ENCODE data around the gene ACTR6.
"Not testable (repeated sequence)": the region's sequence is repeated elsewhere in the genome, so short reads cannot be mapped to it uniquely, and the experiment has no call there.

The ACTR6 gene

DNA sequence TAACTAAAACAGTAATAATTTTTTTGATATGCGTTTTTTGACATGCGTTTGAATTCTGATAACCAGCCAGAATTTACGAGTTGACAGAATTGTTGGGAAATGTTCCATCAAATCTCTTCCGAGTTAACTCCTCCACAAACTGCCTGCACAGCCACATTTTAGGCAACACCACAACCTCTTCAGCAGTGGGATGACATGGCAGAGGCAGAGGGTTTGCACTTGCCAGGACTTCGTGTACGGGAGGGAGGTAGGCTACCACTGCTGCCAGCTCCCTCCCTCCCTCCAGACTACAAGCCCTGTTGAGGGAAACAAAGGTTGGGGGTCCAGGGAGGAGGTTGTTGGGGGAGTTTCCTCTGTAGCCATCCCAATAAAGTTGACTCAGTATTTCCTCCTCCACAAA, 14.5 kb upstream of the ACTR6 start:
- ChIA-PET CTCF (interaction anchor here (0.6 to 0.8 kb wide), 4 partner anchors 9 to 166 kb away, joined by 3 to 4 read pairs (median 3); no protein-coding TSS in a partner anchor), POLR2A (no interaction called here)
- no peak for DNase-seq (ENCODE audit: extremely low spot score)
- no peak for TF ChIP-seq CTBP1 (IDR thresholded peaks at IDR 0.05; ENCODE audit: borderline replicate concordance)
- no peak for TF ChIP-seq ZNF384 (IDR thresholded peaks at IDR 0.05)
- TF ChIP-seq LEF1 (IDR thresholded peaks at IDR 0.05; ENCODE audit: borderline replicate concordance) = no peak
- no peak for TF ChIP-seq FOXA1 (IDR thresholded peaks at IDR 0.05)
- no peak for TF ChIP-seq FOXK2 (IDR thresholded peaks at IDR 0.05)
- TF ChIP-seq, protein P1, sequence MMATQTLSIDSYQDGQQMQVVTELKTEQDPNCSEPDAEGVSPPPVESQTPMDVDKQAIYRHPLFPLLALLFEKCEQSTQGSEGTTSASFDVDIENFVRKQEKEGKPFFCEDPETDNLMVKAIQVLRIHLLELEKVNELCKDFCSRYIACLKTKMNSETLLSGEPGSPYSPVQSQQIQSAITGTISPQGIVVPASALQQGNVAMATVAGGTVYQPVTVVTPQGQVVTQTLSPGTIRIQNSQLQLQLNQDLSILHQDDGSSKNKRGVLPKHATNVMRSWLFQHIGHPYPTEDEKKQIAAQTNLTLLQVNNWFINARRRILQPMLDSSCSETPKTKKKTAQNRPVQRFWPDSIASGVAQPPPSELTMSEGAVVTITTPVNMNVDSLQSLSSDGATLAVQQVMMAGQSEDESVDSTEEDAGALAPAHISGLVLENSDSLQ (IDR thresholded peaks at IDR 0.05) = no peak

DNA sequence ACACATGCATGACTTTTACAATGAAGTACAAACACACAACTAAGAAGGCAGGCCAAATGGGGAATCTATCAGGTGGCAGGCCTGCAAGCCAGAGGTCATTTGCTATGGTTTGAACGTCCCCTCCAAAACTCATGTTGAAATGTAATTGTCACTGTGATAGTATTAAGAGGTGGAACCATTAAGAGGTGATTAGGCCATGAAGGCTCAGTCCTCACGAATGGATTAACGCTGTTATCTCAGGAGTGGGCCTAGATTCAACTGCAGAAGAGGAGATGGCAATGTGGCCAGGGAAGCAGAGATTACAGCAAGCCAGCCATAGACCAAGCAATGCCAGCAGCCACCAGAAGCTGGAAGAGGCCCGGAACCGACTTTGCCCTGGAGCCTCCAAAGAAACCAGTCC, 13.5 kb upstream of the ACTR6 start:
- DNase-seq (ENCODE audit: extremely low spot score) = no peak
- CTCF ChIA-PET = no interaction called here
- POLR2A ChIA-PET = no interaction called here
- TF ChIP-seq HDGF (IDR thresholded peaks at IDR 0.05; ENCODE audit: borderline replicate concordance) = no peak
- TF ChIP-seq L3MBTL2 (conservative IDR thresholded peaks at IDR 0.05) = no peak
- no peak for TF ChIP-seq FOXK2 (IDR thresholded peaks at IDR 0.05)
- TF ChIP-seq FOXM1 (IDR thresholded peaks at IDR 0.05; ENCODE audit: borderline replicate concordance) = no peak
- TF ChIP-seq SUZ12 (IDR thresholded peaks at IDR 0.05) = no peak
- no peak for TF ChIP-seq LEF1 (IDR thresholded peaks at IDR 0.05; ENCODE audit: borderline replicate concordance)
- TF ChIP-seq CTBP1 (IDR thresholded peaks at IDR 0.05; ENCODE audit: borderline replicate concordance) = no peak
- TF ChIP-seq ARNT (IDR thresholded peaks at IDR 0.05) = no peak
- no peak for TF ChIP-seq NFRKB (IDR thresholded peaks at IDR 0.05)
- no peak for TF ChIP-seq TARDBP (IDR thresholded peaks at IDR 0.05)
- TF ChIP-seq SP1 (IDR thresholded peaks at IDR 0.05) = no peak
- no peak for TF ChIP-seq ZNF384 (IDR thresholded peaks at IDR 0.05)
- TF ChIP-seq FOXA1 (IDR thresholded peaks at IDR 0.05) = no peak
- no peak for TF ChIP-seq ELF4 (IDR thresholded peaks at IDR 0.05)
- no peak for TF ChIP-seq BHLHE40 (IDR thresholded peaks at IDR 0.05; ENCODE audit: borderline replicate concordance)
- TF ChIP-seq, protein P1 (IDR thresholded peaks at IDR 0.05) = no peak

DNA sequence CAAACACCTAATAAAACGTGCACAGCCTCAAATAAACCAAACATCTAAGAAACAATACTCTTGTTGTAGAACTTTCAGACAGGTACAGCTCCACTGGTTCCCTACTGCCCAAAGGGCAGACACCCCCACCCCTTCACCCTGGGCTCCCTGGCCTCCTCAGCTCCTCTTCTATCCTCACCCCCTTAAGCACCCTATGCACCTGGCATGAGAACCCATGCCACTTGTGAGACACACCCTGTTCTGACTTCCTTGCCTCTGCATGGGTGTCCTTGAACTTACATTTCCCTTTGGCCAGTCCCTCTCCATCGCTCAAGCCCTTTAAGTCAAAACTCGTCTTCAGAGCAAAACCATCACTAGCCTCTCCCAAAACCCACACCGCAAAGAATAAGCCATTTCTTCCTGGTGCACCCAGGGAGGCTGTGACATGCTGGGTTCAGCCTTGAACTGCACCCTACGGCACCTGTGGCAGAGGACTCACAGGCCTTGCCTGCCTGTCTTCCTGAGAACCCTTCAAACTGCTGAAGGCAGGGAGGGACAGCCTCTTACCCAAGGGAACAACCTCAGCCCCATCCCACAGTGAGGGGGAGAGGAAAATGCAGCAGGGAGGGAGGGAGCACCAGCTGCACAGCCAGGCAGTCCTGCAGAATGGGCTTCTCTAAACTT, 12.6 kb upstream of the ACTR6 start:
- no peak for DNase-seq (ENCODE audit: extremely low spot score)
- CTCF ChIA-PET = no interaction called here
- POLR2A ChIA-PET = no interaction called here
- TF ChIP-seq CTBP1 (IDR thresholded peaks at IDR 0.05; ENCODE audit: borderline replicate concordance) (no peak), SP1 (IDR thresholded peaks at IDR 0.05) (no peak), FOXM1 (IDR thresholded peaks at IDR 0.05; ENCODE audit: borderline replicate concordance) (no peak), SUZ12 (IDR thresholded peaks at IDR 0.05) (no peak), NFRKB (IDR thresholded peaks at IDR 0.05) (no peak), HDGF (IDR thresholded peaks at IDR 0.05; ENCODE audit: borderline replicate concordance) (no peak), BHLHE40 (IDR thresholded peaks at IDR 0.05; ENCODE audit: borderline replicate concordance) (no peak)

DNA sequence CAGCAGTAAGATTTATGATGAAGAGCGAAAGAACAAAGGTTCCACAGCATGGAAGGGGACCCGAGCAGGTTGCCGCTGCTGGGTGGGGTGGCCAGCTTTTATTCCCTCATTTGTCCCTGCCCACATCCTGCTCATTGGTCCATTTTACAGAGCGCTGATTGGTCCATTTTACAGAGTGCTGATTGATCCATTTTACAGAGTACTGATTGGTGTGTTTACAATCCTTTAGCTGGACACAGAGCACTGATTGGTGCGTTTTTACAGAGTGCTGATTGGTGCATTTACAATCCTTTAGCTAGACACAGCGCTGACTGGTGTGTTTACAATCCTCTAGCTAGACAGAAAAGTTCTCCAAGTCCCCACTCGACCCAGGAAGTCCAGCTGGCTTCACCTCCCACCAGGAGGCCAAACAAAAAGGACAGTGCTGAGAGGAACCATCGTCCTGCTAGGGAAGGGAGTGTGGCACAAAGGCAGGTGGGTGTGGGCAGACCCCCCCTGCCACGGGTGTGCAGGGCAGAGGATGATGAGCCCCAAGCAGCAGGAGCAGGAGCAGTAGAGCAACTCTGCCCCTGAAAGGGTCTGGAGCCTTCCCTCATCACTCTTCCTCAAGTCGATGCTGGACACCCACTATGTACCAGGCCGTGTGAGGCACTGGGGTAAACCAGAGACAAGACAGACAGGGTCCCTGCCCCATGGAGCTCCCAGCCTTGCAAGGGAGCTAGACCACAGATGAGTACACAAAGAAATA, 11.6 kb upstream of the ACTR6 start:
- CTCF ChIA-PET; POLR2A ChIA-PET; DNase-seq (ENCODE audit: extremely low spot score): not testable (repeated sequence)

DNA sequence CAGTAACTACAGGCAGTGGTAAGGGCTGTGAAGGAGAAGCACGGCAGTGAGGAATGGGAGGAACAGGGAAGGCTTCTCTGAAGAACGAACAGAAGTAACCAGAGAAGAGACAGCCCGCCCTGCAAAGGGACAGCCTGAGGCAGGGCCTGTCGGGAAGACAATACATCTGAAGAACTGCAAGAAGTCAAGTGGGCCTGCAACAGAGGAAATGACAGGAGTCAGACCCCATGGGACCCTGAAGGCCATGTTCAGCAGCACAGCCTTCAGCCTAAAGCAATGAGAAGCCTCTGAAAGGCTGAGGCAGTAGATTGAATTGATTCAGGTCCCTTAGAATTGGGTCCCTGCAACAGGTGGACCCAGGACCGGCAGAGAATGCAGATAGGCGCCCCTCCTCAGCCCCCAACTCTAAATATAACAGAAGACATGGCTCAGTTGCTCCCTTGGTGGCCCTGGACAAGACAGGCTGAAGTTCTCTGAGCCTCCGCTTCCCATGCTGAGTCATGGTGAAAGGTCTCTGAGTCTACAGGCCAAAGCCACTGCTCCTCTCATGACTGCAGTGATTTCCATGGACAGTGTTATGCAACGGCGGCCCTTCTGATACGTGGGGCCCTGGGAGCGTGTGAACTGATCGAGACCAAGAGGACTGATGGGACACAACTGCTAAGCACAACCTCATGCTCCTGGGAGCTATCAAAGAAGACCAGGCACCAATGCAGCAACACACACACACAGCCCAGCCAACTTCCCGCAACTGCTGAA, 10.8 kb upstream of the ACTR6 start:
- TF ChIP-seq HDGF (IDR thresholded peaks at IDR 0.05; ENCODE audit: borderline replicate concordance) = no peak
- TF ChIP-seq, protein P1 (IDR thresholded peaks at IDR 0.05) = no peak
- no peak for TF ChIP-seq LEF1 (IDR thresholded peaks at IDR 0.05; ENCODE audit: borderline replicate concordance)
- TF ChIP-seq ELF4 (IDR thresholded peaks at IDR 0.05) = no peak
- no peak for TF ChIP-seq FOXA1 (IDR thresholded peaks at IDR 0.05)
- TF ChIP-seq CTBP1 (IDR thresholded peaks at IDR 0.05; ENCODE audit: borderline replicate concordance) = no peak
- TF ChIP-seq BHLHE40 (IDR thresholded peaks at IDR 0.05; ENCODE audit: borderline replicate concordance) = no peak
- TF ChIP-seq ARNT (IDR thresholded peaks at IDR 0.05) = no peak
- no peak for TF ChIP-seq TARDBP (IDR thresholded peaks at IDR 0.05)
- no peak for TF ChIP-seq FOXM1 (IDR thresholded peaks at IDR 0.05; ENCODE audit: borderline replicate concordance)
- TF ChIP-seq SP1 (IDR thresholded peaks at IDR 0.05) = no peak
- TF ChIP-seq FOXK2 (IDR thresholded peaks at IDR 0.05) = no peak
- no peak for TF ChIP-seq L3MBTL2 (conservative IDR thresholded peaks at IDR 0.05)
- TF ChIP-seq SUZ12 (IDR thresholded peaks at IDR 0.05) = no peak
- TF ChIP-seq ZNF384 (IDR thresholded peaks at IDR 0.05) = no peak
- TF ChIP-seq NFRKB (IDR thresholded peaks at IDR 0.05) = no peak
- no peak for DNase-seq (ENCODE audit: extremely low spot score)
- ChIA-PET POLR2A (no interaction called here), CTCF (no interaction called here)

DNA sequence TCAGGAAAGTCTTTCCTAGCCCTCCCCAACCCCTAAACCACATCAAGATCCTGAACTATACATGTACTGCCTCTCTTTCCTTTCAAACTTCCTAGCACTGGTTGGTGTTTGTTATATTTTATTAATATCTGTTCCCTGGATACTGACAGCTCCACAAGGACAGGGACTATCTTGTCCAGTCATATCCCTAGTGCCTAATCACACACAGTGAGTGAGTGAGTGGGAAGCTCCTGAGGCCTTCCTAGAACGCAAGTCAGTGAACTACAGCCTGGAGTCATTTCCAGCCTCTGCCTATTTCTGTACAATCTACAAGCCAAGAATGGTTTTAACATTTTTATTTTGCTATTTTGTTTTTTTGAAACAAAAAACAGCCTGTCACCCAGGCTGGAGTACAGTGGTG, 7.5 kb upstream of the ACTR6 start:
- POLR2A ChIA-PET = no interaction called here
- CTCF ChIA-PET = interaction anchor here (0.6 kb wide), 1 partner anchor 38 kb away, joined by 3 read pairs; no protein-coding TSS in a partner anchor
- no peak for DNase-seq (ENCODE audit: extremely low spot score)
- TF ChIP-seq ELF4 (IDR thresholded peaks at IDR 0.05) (no peak), HDGF (IDR thresholded peaks at IDR 0.05; ENCODE audit: borderline replicate concordance) (no peak), ARNT (IDR thresholded peaks at IDR 0.05) (no peak), FOXK2 (IDR thresholded peaks at IDR 0.05) (no peak), ZNF384 (IDR thresholded peaks at IDR 0.05) (no peak), CTBP1 (IDR thresholded peaks at IDR 0.05; ENCODE audit: borderline replicate concordance) (no peak), FOXA1 (IDR thresholded peaks at IDR 0.05) (no peak), TARDBP (IDR thresholded peaks at IDR 0.05) (no peak), LEF1 (IDR thresholded peaks at IDR 0.05; ENCODE audit: borderline replicate concordance) (no peak), SP1 (IDR thresholded peaks at IDR 0.05) (no peak), NFRKB (IDR thresholded peaks at IDR 0.05) (no peak)

All from HEK293T (cell line).